GM12875 (cell line): Measurements from ENCODE around the gene TPP1.

ENCODE experiments used
- H3K4me3 ChIP-seq: one replicate; pipeline ENCODE4 v1.5.1; 2011; ENCODE audit warnings: low read depth, low read length, control low read depth
- TF ChIP-seq, protein P1 (sequence below): IDR thresholded peaks from 2 replicates; pipeline ENCODE4 v1.5.1; 2011; ENCODE audit warnings: low read depth, mild to moderate bottlenecking, control low read depth, inconsistent platforms, low read length, moderate library complexity, borderline replicate concordance; ENCODE audit not compliant: insufficient read depth

TPP1 gene

GRCh38 chr11:6611092-6611962 is 7.9 kb downstream of the TPP1 start:
- H3K4me3 ChIP-seq: peak overlapping the region; percentile 66
- TF ChIP-seq, protein P1, sequence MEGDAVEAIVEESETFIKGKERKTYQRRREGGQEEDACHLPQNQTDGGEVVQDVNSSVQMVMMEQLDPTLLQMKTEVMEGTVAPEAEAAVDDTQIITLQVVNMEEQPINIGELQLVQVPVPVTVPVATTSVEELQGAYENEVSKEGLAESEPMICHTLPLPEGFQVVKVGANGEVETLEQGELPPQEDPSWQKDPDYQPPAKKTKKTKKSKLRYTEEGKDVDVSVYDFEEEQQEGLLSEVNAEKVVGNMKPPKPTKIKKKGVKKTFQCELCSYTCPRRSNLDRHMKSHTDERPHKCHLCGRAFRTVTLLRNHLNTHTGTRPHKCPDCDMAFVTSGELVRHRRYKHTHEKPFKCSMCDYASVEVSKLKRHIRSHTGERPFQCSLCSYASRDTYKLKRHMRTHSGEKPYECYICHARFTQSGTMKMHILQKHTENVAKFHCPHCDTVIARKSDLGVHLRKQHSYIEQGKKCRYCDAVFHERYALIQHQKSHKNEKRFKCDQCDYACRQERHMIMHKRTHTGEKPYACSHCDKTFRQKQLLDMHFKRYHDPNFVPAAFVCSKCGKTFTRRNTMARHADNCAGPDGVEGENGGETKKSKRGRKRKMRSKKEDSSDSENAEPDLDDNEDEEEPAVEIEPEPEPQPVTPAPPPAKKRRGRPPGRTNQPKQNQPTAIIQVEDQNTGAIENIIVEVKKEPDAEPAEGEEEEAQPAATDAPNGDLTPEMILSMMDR: no peak

- TF ChIP-seq, protein P1: no peak
- H3K4me3 ChIP-seq: no peak overlapping the region
Measured at GRCh38 chr11:6610591-6610990, 8.6 kb downstream of the TPP1 start.

DNA sequence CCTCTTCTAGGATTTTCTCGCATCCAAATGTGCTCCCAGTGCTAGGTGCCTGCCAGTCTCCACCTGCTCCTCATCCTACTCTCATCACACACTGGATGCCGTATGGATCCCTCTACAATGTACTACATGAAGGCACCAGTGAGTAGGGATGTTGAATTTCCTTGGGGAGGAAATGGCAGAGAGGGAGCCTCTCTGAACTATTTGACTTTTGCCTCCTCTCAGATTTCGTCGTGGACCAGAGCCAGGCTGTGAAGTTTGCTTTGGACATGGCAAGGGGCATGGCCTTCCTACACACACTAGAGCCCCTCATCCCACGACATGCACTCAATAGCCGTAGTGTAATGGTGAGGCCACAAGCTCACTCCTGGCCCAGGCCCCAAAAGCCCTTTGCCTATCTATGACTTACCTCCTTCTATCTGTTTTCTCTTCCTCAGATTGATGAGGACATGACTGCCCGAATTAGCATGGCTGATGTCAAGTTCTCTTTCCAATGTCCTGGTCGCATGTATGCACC is 9.7 kb downstream of the TPP1 start:
- no peak overlapping the region for H3K4me3 ChIP-seq
- TF ChIP-seq, protein P1: no peak

DNA sequence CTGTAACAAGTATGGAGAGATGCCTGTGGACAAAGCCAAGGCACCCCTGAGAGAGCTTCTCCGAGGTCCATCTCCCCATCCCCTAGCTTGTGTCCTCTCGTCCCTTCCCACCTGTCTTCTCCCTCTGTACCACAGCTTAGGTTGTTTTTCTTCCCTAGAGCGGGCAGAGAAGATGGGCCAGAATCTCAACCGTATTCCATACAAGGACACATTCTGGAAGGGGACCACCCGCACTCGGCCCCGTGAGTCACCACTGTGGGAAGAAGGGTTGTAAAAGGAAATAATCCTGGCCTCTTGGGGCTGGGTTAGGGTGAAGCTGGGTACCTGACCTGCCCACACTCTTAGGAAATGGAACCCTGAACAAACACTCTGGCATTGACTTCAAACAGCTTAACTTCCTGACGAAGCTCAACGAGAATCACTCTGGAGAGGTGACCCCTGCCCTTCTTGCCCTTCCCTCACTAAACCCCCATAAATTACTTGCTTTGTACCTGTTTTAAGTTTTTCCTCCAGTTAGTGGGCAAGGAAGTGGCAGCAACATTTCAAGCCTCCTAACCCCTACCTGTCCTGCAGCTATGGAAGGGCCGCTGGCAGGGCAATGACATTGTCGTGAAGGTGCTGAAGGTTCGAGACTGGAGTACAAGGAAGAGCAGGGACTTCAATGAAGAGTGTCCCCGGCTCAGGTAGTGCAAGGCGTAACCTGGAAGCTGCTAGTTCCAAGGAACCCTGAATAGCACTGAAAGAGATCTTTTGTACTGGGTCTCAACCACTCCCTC is 10.3 kb downstream of the TPP1 start:
- TF ChIP-seq, protein P1: no peak

DNA sequence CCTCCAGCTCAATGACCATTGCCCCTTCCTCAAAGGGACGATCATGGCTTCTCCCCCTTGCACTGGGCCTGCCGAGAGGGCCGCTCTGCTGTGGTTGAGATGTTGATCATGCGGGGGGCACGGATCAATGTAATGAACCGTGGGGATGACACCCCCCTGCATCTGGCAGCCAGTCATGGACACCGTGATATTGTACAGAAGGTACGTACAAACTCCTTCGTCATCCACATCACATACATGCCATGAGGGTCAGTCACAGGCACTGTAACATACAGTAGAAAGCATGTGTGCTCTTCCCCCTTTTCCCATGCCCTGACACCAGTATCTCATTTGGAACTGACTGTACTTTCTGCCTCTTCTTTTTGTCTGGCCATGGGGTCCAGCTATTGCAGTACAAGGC is 11.2 kb downstream of the TPP1 start:
- no peak overlapping the region for H3K4me3 ChIP-seq

More for the DNA sequence above, 10.3 kb downstream of the TPP1 start:
- no peak overlapping the region for H3K4me3 ChIP-seq

GRCh38 chr11:6607190-6607795 is 11.9 kb downstream of the TPP1 start:
- peak overlapping the region; percentile 1 for H3K4me3 ChIP-seq
- TF ChIP-seq, protein P1: no peak

More for the DNA sequence above, 11.2 kb downstream of the TPP1 start:
- TF ChIP-seq, protein P1: no peak
